NCI-H187 (cell line): ENCODE data around the gene TRIM9.
A peak's percentile ranks its signal among the peaks of the same experiment; 100 is the strongest.

Source experiments
- DNase-seq, 2 experiments: peaks; one replicate each; lab custom pipeline; 2025; lab: John Stamatoyannopoulos, UW

Gene TRIM9

DNA sequence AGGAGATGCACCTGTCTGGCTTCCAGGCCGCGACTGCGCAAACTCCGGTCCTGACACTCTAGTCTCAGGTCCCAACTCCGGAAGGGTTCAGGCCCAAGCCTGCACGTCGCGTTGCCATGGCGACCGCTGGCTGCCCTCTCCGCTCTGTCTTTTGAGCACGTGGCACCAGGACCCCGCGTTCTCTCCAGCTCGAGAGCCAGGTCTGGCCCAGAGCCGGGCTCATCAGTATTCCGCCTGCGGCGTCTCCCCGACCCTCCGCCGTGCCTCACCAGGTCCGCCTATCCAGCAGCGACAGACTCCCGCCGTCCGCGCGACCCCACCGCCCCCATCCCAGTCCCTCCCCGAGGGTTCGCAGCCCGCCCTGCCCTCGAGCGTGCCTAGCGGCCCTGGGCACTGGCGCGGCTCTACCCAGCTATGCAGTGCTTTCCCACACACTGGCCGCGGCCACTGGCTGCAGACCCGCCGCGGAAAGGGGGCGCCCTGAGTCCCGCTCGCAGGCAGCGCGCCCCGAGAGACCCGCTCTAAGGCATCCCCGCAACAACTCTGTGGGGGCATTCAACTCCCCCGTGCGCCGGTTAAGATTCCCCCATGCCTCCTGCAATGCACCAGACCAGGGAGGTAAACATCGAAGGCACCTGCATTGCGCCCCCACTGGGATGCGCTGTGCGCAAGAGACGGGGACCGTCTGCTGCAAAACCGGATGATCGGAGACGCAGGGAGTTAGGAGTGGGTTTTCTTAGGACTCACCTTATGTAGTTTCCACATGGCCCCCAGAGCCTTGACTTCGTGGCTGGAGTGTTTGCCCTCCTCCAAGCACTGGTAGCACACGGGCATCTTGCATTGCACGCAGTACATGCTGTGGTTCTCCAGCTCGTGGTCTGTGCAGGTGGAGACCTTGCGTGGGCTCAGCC, 1.3 kb downstream of the TRIM9 start:
- DNase-seq = peak; percentile 78 to 86

DNA sequence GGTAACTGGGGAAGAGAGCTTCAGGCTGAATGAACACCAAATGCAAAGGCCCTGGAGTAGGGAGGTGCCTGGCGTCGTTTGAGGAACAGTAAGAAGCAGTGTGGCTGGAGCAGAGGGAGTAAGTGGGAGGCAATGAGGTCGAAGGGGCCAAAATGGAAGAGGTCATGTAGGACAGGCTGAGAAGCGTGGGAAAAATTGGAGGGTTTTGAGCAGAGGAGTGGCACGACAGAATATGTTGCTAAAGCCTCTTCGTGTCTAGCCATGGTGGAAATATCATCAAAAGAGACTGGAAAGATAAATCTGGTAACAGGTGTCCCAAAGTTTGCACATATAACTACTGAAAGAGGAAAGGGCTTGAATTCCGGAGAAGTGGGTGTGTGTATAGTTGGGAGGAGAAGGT, 1.9 kb downstream of the TRIM9 start:
- no peak for DNase-seq

DNA sequence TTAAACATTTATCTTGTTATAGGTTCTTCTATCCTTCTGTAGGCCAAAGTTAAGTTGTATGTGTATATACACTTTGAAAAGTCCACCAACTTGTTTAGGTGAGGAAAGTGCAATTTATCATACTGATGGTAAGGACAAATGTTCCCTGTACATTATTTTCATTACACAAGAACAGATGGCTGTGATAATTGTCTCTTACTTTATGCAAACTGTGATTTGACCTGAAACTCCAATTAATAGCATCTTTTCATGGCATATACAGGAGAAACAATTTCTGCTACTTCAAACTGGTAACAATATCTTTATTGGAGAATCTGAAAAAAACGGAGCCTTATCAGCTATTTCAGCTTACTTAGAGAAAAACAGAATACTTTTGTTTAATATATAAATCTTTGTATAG, 5.6 kb downstream of the TRIM9 start:
- no peak for DNase-seq

DNA sequence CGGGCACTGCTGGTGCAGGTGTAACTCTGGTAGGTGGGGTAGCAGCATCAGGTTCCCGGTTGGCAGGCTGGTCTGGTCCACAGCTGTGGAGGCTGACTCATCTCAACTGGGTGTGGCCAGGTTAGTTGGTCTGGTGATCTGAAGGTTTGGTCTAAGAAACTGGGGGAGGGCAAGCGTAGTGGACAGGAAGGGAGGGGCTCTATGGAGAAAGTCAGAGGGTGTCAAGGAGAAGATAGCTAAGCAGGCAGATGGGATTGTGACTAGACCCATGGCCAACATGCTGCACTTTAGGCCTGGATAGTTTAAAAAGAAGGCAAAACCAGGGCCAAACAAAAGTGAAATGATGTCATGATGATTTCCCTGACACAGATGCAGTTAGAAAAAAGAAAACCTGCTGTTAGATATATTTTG, 7.9 kb downstream of the TRIM9 start:
- DNase-seq = no peak

DNA sequence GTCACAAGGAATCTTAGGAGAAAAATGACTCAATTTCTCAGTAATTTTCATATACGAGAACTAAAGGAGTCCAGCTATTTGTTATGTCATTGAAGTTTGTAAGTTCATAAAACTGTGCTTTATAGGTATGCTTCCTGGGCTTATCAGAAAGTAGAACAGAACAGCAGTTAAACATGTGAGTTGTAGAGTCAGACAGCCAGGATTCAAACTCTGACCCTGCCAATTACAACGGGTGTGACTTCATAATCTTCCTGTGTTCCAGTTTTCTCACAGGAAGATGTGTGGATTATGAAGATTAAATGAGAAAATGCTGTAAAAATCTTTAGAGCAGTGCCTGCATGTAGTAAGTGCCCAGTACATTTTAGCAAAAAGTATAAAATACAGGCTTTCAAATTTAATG, 8.9 kb downstream of the TRIM9 start:
- no peak for DNase-seq

DNA sequence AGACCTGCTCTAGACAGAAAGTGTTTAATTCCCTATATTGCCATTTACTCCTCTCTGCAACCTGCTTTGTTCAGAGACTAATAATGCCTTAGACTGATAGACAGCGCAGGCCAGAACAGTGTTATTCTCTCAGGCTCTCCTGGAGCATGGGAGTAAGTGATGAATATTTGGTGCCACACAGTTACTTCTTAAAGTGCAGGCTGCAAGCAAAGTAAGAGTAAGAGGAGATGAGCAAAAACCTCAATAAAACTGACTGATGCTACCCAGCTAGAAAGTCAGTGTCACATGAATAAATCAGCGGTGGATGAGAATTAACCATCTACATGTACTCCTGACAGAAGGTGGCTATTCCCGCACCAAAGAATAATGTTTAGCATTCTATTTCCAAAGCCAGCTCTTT, 9.9 kb downstream of the TRIM9 start:
- DNase-seq = no peak

DNA sequence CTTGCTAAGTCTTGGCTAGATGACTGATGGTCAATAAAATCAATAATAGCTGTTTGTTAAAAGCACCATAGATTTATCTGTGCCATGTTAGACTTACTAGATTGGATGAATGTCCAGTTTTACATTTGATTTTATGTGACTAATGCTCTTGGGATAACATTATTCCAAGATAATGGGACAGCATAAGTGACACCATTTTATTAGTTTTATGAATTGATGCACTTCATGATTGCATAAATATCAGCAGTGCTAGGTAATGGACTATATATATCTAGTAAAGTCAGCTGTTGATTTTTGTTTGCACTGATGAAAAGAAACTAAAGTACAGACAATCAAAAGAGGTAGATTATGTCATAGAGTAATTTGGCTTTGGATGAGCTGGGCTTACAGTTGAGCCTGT, 10.4 kb downstream of the TRIM9 start:
- DNase-seq = no peak

DNA sequence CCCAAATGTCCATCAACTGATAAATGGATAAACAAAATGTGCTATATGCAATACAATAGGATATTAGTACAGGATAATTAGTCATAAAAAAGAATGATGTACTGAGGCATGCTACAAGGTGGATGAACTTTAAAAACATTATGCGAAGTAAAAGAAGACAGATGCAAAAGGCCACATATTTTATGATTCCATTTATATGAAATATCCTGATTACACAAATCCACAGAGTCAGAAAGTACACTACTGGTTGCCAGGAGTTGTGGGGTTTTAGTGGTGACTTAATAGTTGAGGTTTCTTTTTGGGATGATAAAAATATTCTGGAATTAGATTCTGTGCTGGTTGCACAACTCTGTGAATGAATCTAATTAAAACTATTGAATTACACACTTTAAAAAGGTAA, 12.6 kb downstream of the TRIM9 start:
- no peak for DNase-seq

DNA sequence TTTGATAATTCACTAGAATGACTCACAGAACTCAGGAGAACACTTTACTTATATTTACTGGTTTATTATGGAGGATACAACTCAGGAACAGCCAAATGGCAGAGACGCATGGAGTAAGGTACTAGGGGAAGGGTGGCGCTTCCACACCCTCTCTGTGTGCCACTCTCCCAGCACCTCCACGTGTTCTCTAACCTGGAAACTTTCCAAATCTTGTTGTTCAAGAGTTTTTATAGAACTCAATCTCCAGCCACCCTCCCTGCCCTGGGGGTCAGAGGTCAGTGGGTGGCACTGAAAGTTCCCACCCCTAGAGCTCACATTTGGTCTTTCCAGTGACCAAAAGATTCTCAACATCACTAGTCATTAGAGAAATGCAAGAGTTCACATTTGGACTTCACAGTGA, 13.2 kb downstream of the TRIM9 start:
- no peak for DNase-seq

DNA sequence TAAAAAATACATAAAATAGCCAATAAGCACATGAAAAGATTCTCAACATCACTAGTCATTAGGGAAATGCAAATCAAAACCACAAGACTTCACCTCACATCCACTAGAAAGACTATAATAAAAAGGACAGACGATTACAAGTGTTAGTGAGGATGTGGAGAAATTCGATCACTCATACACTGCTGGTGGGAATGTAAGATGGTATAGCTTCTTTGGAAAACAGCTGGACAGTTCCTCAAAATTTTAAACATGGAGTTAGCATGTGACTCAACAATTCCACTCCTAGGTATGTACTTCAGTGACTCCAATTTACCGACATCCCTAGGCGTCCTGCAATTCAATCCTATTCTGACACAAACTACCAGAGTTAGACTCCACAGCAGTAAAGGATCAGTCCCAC, 13.7 kb downstream of the TRIM9 start:
- DNase-seq = no peak

DNA sequence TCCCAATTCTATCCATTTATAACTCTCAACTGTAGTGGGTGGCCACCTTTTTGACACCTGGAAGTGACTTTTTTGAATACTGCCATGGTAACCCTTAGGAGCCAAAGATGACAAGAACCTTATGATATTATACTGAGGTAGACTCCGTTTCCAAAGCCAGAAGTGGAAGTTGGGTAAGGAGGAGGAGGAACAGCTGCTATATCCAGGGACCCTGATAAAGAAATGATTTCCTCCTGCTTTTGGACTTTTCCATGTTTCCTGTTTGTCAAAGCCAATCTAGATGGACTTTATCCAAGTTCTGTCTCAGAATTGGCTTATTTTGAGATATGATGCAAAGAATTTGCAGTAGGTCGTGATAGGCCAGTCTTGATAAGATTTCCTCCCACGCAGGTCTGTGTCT, 14.3 kb downstream of the TRIM9 start:
- DNase-seq = no peak

DNA sequence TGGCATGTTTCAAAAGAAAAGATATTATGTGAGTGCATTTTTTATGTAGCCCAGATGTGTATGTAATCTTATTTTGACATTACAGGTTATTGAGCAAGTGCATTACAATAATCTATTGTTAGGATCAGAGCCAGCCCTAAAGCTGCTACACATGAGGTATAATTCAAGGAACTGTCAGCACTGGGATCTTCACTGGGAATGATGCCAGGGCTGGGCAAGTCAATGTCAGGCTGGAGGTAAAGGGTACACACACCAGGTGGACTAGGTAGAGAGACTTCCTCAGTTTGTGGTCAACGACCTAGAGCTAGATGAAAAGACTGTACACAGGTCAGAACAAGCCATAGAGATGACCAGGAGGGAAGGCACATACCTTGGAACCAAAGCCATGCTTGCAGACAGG, 15.4 kb downstream of the TRIM9 start:
- DNase-seq = no peak

DNA sequence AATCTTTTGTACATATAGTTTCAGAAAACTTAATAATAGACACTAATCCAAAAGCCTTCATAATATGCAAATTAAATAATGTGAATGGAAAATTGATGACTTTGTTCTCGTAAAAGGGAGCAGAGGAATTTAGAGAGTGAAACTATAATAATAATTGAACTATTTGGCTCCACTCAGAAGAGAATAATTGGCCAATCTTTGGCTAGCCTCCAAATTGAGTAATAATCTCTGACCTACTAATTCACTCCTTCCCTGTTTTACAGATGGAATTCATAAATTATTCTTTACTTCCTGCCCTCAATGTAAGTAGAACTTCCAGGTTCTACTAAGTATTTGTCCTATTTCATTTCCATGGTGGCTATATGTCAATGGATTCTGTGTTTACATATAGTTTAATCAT, 15.8 kb downstream of the TRIM9 start:
- no peak for DNase-seq

DNA sequence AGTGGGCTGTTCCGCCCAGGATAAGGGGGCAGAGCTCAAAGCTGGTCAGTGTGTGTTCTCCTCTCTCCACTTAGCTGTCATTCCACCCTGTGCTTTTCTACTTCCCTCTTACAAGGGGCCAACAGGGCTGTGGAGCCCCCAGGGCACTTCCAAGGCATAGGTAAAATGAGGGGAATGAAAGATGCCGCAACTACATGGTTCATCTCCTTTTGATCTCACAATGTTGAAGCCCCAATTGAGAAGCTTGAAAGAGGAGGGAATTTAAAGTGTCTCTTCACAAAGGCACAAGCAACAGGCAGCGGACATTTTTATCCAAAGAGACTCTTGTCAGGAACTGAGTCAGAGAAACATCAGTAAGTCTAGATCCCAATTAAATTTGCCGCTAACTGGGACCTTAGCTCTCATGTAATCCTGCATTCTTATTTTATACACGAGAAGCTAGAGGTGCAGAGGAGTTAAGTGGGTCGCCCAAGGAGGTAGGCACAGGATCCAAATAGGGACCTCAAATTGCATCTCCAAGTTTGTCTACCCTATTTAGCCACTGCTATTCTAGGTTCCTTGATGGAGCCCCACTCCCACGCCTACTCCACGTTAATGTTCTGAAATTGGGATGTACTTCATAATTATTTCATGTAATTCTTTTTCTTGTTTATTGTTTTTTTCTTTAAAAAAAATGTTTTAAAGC, 20.1 kb downstream of the TRIM9 start:
- DNase-seq = no peak

DNA sequence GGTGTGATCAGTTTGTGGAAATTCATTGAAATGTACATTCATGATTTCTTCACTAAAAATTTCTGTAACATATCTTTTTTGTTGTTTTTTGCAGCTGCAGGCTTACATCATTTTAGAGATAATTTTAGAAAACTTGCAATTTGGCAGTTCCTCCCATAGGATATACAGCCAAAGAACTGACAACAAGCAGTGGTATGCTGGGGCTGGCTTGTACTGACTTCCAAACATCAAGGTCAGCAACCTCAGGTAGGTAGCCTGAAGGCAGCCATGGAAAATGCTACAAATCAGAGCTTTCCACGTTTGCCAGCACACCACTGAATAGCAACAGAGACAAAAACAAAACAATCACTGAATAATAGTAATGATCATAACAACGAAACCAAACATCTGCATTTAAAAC, 21.2 kb downstream of the TRIM9 start:
- DNase-seq = no peak

DNA sequence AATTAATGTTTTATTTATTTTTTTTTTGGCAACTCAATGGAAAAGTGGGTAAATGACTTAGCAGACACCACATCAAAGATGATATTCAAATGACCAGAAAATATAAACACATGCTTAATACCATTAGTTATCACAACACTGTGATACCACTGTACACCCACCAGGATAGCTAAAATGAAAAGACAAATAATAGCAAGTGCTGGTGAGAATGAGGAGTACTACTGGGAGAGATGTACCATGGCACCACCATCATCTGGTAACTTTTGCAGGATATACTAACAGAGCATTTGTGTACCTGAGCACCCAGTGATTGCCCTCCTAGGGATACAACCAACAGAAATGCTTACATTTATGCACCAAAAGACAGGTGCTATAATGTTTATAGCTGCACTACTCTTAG, 21.9 kb downstream of the TRIM9 start:
- DNase-seq = no peak

DNA sequence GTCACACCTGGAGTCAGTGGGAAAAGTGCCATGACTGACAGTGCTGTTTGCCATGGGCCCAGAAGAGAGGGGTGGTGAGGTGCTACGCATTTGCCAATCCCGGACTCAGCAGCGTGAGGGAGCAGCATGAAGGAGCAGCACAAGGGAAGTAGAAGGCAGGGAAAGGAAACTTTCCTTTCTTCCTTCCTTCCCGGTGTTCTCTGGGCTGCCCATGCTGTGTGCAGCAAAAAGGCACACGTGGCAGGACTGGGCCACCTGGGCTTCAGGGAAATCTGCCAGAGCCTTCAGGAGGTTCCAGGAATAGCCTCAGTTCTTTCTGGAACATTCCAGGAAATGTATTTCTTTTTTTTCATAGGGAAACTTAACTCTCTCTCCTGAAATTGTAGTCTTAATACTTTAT, 23.0 kb downstream of the TRIM9 start:
- DNase-seq = no peak

DNA sequence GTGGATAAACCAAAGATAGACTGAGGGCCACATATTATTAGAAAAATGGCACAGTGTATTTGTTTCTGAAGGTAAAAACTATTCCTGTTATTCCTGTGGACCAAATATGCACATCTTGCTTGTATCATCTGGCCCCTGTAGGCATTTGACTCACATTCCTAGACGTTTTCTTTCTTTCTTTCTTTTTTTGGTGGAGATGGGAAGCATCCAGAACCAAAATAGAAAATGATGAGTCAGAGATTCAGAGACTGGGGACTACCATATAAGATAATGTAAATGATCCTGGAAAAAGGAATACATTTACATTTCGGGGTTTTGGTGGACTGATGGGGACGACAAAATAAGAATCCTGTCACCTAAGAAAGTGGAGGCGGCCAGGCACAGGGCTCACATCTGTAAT, 24.2 kb downstream of the TRIM9 start:
- no peak for DNase-seq

DNA sequence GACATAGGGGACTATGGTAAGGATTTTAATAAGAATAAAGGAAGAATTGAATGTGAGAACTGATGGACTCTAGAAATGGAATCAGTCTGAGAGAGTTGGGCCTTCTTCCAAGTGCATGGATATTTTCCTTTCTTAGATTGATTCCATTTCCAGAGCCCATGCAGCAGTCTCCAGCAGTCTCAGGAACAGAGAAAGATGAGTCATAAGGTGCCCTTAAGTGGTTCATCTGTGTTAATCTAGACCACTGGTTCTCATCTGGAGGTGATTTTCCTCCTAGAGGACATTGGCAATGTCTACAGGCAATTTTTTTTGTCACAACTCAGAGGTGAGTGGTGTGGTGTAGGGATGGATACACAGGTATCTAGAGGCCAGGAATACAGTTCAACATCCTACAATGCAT, 25.9 kb downstream of the TRIM9 start:
- DNase-seq = no peak

DNA sequence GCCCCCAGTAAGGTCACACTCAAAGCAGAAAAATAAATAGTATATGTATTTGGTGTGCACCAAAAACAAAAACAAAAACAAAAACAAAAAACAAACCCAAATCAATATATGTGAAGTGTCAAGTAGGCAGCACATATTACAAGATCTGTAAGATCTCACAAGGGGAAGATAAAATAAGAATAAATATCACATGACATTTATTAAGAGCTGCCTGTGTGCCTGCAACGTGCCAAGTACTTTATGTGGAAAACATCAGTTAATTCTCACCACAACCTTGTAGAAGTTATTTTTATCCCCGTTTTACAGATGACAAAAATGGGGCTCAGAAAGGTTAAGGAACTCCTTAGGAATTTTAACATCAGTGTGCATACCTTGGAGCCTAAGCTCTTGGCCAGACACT, 26.6 kb downstream of the TRIM9 start:
- no peak for DNase-seq

DNA sequence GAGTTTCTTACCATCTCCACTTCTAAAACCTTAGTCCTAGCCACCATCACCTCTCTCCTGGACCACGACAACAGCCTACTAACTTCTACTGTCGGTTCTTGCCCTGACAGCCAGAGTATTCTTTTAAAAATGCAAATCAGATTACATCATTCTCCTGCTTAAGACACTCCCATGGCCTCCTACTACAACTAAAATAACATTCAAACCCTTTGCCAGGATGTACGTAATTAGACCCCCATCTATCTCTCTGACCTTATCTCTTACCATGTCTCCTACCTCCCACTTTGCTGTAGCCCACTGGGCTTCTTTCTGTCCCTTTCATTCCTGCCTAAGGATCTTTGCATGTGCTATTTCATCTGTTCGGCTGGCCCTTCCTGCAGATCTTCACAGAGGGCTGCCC, 27.6 kb downstream of the TRIM9 start:
- no peak for DNase-seq

DNA sequence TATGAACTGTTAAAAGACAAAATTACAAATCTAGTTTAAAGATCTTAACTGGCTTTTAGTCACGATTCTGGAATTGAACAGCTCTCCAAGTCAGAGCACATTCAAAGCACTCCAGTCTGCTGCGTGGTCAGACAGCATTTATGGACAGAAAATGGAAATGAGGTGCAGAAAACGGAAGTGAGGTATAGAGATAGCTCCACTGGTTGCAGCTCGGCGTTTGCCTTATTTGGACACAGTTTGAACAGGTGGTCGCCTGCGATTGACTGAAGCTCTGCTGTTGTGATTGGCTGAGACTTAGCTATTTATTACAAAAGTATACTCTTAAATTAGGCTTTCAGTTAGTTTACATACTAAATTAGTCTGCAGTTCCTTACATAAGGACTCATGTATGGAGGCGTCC, 28.3 kb downstream of the TRIM9 start:
- DNase-seq = no peak

DNA sequence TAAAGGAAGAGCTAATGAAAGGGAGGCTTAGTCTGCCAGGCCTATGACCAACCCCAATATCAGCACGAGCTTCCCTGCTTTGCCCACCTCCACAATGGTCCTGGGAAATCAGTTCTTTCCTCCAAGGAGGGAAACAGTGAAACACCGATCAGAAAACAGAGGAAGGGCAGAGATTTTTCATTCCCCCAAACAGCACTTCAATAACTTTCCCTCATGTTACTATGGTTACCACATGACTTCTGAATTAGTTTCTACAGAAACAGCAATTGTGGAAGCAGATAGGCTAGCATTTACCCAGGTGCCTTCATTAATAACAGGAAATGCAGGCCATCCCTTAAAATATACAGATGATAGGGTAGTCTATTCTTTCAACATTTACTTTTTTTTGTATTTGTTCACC, 35.9 kb downstream of the TRIM9 start:
- DNase-seq = no peak

DNA sequence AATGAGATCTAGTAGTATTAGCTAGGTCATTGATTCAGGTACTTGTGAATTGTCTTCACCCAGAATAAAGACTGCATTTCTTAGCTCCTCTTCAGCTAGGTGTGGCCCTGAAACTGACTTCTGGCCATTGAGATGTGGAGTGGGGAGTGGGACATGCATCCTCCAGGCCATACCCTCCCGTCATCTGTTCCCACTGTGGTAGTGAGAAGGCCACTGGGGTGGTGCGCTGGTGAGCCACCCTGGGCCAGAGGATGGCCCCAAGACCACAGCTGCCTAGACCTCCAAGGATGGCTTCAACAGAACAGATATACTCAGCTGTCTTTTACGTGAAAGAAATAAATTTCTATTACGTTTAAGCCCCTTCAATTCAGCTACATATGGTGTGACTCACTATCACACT, 36.5 kb downstream of the TRIM9 start:
- DNase-seq = no peak
